GM18511 (cell line): Measurements from ENCODE around the gene ZNF423.

Source experiments
- ATAC-seq: cut with Tn5 transposase; IDR thresholded peaks from one replicate; pipeline ENCODE4 v1.9.1; 2021; ENCODE audit warnings: mild to moderate bottlenecking, moderate library complexity; ENCODE audit not compliant: unreplicated experiment

ZNF423 gene

DNA sequence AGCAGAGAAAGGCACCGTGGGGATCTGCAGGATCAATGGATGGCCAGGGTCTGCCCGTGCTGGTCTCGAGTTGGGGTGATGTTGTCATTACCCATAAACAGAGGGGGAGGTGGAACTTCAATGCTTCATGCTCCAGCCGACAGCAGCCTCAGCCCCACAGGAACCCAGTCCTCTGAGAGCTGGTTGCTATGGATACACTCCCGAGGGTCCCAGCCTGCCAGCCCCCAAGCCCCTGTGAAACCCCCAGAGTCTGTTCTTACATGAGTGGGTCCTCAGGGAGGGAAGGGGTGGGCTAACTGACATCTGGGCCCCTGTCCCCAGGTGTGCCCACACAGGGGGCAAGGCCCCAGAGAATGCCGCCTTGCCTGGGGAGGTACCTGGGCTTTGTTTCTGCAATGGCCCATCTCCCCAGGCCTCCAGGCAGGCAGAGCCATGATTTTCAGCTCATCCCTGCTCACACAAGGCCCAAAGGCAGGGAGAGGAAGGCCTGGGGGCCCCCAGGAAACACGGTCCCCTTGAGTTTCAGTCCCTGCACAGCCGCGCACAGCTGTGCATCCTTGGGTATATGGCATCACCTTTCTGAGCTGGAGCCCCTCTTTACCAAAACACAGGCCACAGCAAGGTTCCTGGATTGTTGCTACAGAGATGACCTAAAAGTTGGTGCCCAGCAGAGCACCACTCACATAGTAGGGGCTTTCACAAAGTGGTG, 223.7 kb downstream of the ZNF423 start:
- ATAC-seq = no peak

GRCh38 chr16:49631187-49632041, 224.5 kb downstream of the ZNF423 start:
- no peak for ATAC-seq

GRCh38 chr16:49630783-49631182, 225.1 kb downstream of the ZNF423 start:
- ATAC-seq = no peak

- ATAC-seq = no peak
These were observed 226.1 kb downstream of the ZNF423 start for GRCh38 chr16:49629851-49630250.

- ATAC-seq = no peak
These were observed 227.8 kb downstream of the ZNF423 start for GRCh38 chr16:49628148-49628547.

- ATAC-seq = no peak
These were observed 230.4 kb downstream of the ZNF423 start for GRCh38 chr16:49625311-49626065.

DNA sequence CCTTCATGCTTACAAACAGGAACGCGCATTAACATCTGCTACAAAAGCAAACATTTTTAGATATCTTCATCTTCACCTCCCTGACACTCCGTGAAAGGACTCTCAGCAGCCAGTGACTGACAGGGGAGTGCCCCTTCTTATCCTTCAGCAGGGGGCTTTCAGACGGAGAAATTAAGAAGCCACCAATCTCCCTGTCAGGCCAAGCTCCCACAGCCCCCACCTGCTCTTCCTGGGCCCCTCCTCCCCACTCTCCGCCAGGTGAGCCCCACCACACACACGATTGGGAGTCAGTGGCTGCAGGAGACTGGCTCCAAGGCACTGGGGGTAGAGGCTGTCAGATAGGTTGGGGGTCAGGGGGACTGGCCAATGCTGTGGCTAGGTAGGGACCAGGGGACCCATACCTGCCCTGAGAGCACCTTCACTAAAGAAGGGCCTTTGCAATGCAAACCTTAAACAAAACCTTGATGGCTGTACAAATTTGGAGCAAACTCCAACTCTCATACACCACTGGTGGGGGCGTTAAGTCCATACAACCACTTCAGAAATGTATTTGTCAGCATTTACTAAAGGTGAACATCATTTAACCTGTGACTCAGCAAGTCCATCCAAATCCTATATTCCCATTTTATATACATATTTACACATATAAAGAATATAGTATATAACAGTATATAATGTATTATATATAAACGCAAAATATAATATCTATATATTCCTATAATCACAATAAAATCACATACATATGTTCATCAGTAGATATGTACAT, 232.2 kb downstream of the ZNF423 start:
- no peak for ATAC-seq

GRCh38 chr16:49622421-49623402, 233.2 kb downstream of the ZNF423 start:
- ATAC-seq = no peak

- ATAC-seq = no peak
These were observed 233.9 kb downstream of the ZNF423 start for GRCh38 chr16:49622084-49622390.

DNA sequence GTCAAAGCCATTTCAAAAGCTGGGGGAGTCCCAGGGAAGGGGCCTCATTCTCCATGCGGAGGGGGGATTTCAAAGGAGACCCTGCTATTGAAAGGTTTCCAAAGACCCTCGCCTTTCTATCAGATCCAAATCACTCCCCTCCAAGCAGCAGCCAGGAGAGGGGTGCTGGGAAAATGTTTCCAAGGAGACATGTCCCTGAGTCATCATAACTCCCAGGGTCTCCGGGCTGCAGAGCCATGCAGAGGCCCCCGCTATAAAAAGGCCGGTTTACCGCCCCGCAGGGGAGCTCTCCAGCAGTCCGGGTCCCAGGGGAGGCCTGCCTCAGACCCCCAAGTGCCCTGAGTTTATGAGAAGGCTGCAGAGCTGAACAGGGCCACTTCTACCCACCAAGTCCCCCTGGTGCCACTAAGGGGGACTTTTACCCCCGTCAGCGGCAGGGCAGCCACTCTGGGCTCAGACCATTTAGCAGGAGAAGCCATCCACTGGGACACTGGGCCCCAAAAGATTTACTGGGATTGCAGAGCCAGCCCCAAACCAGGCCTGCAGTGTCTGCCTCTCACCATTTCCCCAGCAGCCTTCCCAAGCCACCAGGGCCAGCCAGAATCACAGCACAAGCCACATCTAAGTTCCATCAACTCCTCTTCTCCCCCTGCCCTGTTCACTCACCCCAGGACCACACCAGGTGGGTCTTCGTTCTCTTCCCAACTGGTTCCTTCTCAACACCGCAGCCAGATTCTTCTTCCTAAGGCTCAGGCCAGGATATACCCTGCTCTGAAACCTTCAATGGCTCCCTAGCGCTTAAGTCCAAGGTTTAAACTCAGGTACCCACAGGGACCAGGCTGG, 234.4 kb downstream of the ZNF423 start:
- no peak for ATAC-seq

GRCh38 chr16:49620869-49621240, 235.1 kb downstream of the ZNF423 start:
- ATAC-seq = no peak

GRCh38 chr16:49620158-49620868, 235.6 kb downstream of the ZNF423 start:
- ATAC-seq = no peak

DNA sequence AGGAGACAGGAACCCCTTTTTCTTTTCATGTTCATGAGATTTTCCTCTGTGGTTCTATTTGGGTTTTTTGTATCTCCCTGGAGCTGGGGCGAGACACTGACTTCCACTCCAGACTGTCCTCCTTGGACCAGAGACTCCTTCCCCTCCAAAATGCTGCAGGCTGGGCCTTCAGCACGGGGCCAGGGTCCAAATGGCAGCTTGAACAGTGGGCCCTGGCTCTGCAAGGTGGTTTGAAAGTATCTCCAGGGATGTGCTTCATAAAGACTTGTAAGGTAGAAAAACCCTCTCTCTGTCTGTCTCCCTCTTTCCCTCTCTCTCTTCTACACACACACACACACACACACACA, 236.1 kb downstream of the ZNF423 start:
- ATAC-seq = no peak

- no peak for ATAC-seq
These were observed 237.0 kb downstream of the ZNF423 start for GRCh38 chr16:49618955-49619354.

- no peak for ATAC-seq
These were observed 238.1 kb downstream of the ZNF423 start for GRCh38 chr16:49617710-49618330.

DNA sequence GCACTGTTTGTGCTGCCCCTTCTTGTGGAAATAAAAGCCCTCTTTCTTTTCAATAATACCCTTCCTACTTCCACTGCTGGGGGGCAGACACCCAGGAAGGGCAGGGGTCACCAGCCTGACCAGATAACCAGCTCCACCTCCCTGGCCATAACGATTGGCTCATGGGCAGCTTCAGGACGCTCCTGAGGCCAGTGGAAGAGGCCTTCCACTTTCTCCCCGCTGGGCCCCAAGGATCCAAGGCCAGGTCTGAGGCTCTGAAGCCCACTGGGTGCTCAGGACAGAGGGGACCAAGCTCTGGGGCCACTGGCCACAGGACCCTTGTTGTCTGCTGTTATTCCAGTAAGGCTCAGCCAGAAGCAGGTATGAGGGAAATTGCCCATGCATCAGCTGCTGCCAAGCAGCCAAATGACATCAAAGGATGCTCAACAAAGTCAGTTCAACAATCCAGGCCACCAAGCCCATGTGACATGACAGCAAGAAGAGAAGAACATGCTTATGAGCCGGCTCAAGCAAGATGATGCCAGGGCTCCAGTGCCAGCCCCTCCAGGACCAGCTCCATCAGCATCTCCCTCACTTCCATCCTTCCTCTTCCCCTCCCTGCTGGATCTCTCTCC, 238.8 kb downstream of the ZNF423 start:
- no peak for ATAC-seq

DNA sequence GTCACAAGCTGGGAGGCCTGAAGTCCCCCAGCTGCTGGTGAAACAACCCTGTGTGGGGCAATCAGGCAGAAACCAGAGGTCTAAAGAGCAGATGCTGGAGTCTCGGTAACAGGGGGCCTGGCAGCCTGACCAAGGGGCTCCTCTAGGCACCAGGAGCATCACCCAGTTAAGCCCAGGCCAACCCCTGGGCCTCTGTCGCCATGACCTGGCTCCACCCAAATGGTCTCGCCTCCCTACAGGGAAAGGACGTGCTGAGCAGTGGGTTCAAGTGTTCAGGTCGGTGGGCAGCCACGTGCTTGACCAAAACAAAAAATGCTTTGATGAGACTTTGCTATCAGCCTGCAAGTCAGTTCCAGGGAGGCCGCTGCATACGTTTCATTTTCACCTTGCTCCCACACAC, 240.3 kb downstream of the ZNF423 start:
- ATAC-seq = no peak

GRCh38 chr16:49610983-49611382, 244.9 kb downstream of the ZNF423 start:
- no peak for ATAC-seq
